ENCODE results near the gene RABEPK. TPM values are rescaled to one million over a fixed set of nuclear protein-coding genes. Genes with fewer than 3 reads are reported as not detected.

RABEPK gene
- polyA plus RNA-seq, 1 experiment: 45.5 TPM

GRCh38 chr9:125238127-125238914, 38.0 kb downstream of the RABEPK start:
- TF ChIP-seq, protein P1, sequence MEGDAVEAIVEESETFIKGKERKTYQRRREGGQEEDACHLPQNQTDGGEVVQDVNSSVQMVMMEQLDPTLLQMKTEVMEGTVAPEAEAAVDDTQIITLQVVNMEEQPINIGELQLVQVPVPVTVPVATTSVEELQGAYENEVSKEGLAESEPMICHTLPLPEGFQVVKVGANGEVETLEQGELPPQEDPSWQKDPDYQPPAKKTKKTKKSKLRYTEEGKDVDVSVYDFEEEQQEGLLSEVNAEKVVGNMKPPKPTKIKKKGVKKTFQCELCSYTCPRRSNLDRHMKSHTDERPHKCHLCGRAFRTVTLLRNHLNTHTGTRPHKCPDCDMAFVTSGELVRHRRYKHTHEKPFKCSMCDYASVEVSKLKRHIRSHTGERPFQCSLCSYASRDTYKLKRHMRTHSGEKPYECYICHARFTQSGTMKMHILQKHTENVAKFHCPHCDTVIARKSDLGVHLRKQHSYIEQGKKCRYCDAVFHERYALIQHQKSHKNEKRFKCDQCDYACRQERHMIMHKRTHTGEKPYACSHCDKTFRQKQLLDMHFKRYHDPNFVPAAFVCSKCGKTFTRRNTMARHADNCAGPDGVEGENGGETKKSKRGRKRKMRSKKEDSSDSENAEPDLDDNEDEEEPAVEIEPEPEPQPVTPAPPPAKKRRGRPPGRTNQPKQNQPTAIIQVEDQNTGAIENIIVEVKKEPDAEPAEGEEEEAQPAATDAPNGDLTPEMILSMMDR (IDR thresholded peaks at IDR 0.05; ENCODE audit: low read depth, low read length): no peak
- ChIA-PET POLR2A (interaction anchor here (0.6 kb wide), 2 partner anchors 12 to 39 kb away, joined by 3 to 4 read pairs; no protein-coding TSS in a partner anchor), CTCF (no interaction called here)
- no peak for DNase-seq (ENCODE audit: low read depth, low spot score)
- Histone ChIP-seq H3K9me3 (ENCODE audit: control insufficient read depth, insufficient read depth, low read length) (peaks cover 4% of the 10 kb centered on the region; the same call in 1 of the 2 replicates), H3K27me3 (ENCODE audit: control insufficient read depth, insufficient read depth, low read length) (no peaks in the 10 kb centered on the region), H3K4me3 (ENCODE audit: low read depth, low read length) (peak overlapping the region; percentile 100), H3K27ac (ENCODE audit: low read depth, low read length) (no peak overlapping the region)

DNA sequence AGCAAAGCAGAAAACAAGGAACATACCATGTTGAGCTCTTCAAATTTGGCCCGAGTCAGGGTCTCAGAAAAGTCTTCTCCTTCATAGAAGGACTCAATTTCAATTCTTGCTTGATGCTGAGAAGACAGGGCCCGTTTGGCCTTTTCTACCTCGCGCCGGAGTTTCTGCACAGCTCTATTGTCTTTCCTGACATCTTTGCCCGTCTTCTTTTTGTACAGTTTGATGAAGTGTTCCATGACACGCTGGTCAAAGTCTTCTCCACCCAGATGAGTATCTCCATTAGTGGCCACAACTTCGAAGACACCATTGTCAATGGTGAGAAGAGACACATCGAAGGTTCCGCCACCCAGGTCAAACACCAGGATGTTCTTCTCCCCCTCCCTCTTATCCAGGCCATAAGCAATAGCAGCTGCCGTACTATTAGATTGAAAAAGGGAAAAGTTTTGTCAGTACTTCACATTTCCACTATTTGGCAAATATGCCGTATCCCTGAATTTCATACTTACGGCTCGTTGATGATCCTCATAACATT, 38.6 kb downstream of the RABEPK start:
- DNase-seq (ENCODE audit: low read depth, low spot score): no peak
- ChIA-PET CTCF (no interaction called here), POLR2A (interaction anchor here (0.6 kb wide), 2 partner anchors 13 to 39 kb away, joined by 3 to 4 read pairs; no protein-coding TSS in a partner anchor)
- Histone ChIP-seq H3K9me3 (ENCODE audit: control insufficient read depth, insufficient read depth, low read length) (peaks cover 4% of the 10 kb centered on the region; the same call in 1 of the 2 replicates), H3K4me3 (ENCODE audit: low read depth, low read length) (peak overlapping the region; percentile 100), H3K27ac (ENCODE audit: low read depth, low read length) (no peak overlapping the region), H3K27me3 (ENCODE audit: control insufficient read depth, insufficient read depth, low read length) (no peaks in the 10 kb centered on the region)
- TF ChIP-seq, protein P1 (IDR thresholded peaks at IDR 0.05; ENCODE audit: low read depth, low read length): no peak

- no peak for DNase-seq (ENCODE audit: low read depth, low spot score)
- no peaks in the 10 kb centered on the region for H3K27me3 ChIP-seq (ENCODE audit: control insufficient read depth, insufficient read depth, low read length)
- peak overlapping the region; percentile 100 for H3K4me3 ChIP-seq (ENCODE audit: low read depth, low read length)
- peak overlapping the region; percentile 93 for H3K27ac ChIP-seq (ENCODE audit: low read depth, low read length)
- CTCF ChIA-PET: no interaction called here
- H3K9me3 ChIP-seq (ENCODE audit: control insufficient read depth, insufficient read depth, low read length): peaks cover 4% of the 10 kb centered on the region; the same call in 1 of the 2 replicates
- POLR2A ChIA-PET: interaction anchor here (0.7 to 2.3 kb wide), 8 partner anchors 9 to 114 kb away, joined by 3 to 37 read pairs (median 5); partner anchors contain the start of gene GAPVD1
- TF ChIP-seq, protein P1 (IDR thresholded peaks at IDR 0.05; ENCODE audit: low read depth, low read length): no peak
Observed at GRCh38 chr9:125239631-125240597, 39.6 kb downstream of the RABEPK start.

DNA sequence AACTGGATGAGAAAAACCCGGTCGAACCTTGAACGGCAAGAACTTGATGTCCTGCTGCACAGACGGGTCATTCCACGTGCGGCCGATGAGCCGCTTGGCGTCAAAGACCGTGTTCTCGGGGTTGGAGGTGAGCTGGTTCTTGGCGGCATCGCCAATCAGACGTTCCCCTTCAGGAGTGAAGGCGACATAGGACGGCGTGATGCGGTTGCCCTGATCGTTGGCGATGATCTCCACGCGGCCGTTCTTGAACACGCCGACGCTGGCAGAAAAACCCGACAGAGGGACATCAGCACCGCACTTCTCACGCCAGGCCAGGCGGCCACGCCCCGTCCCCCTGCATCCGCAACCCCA, 40.3 kb downstream of the RABEPK start:
- TF ChIP-seq, protein P1 (IDR thresholded peaks at IDR 0.05; ENCODE audit: low read depth, low read length): no peak
- peak overlapping the region; percentile 100 for H3K4me3 ChIP-seq (ENCODE audit: low read depth, low read length)
- no peak for DNase-seq (ENCODE audit: low read depth, low spot score)
- CTCF ChIA-PET: no interaction called here
- POLR2A ChIA-PET: interaction anchor here (0.8 to 2.4 kb wide), 17 partner anchors 9 to 469 kb away, joined by 3 to 37 read pairs (median 5); partner anchors contain the start of genes ARPC5L, GAPVD1 and RPL35
- H3K9me3 ChIP-seq (ENCODE audit: control insufficient read depth, insufficient read depth, low read length): peaks cover 4% of the 10 kb centered on the region; the same call in 1 of the 2 replicates
- H3K27ac ChIP-seq (ENCODE audit: low read depth, low read length): peak overlapping the region; percentile 93
- H3K27me3 ChIP-seq (ENCODE audit: control insufficient read depth, insufficient read depth, low read length): no peaks in the 10 kb centered on the region

Data from AG04450 (cell line).